ENCODE data around the gene FKBP14. TPM values are rescaled to one million over a fixed set of nuclear protein-coding genes. Genes with fewer than 3 reads are reported as not detected.

Gene FKBP14
- total and polyA plus RNA-seq, 2 donors: 2.6 to 4.5 TPM

DNA sequence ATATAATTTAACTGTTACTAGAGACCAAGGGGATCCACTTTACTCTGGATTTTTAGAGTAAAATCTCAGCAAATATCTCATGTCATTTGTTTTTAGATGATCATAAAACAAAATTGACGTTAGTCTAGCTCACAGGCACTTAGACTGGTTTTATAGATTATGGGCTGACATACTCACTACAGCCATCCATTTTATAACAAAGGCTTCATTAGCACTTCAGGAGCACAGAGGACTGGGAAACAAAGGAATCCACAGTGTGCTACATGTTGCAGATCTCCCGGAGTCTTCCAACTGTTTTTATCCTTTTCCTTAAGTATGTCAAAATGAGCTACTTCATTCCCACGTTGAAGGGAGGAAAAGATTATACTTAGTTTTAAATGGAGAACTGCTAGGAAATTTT, 21.0 kb downstream of the FKBP14 start:
- Histone ChIP-seq H3K4me3 (ENCODE audit: low read length in 2 of 2) (no peak overlapping the region), H3K4me1 (ENCODE audit: control insufficient read depth in 2 of 2, insufficient read depth in 2 of 2, low read length in 2 of 2) (no peaks in the 10 kb centered on the region), H3K27ac (ENCODE audit: low read depth in 1 of 2, low read length in 1 of 2) (no peak overlapping the region), H3K9me3 (ENCODE audit: control insufficient read depth in 2 of 2, insufficient read depth in 1 of 2, low read length in 1 of 2) (no peaks in the 10 kb centered on the region), H3K36me3 (ENCODE audit: control insufficient read depth in 2 of 2, insufficient read depth in 2 of 2, low read length in 1 of 2) (no peaks in the 10 kb centered on the region), H3K27me3 (ENCODE audit: control insufficient read depth in 2 of 2, insufficient read depth in 1 of 2, low read length in 1 of 2) (no peaks in the 10 kb centered on the region)
- 89% methylated on average over 3 of the region's 3 CpGs for WGBS
- no peak for DNase-seq (ENCODE audit: low read depth in 6 of 9, low spot score in 9 of 9)

DNA sequence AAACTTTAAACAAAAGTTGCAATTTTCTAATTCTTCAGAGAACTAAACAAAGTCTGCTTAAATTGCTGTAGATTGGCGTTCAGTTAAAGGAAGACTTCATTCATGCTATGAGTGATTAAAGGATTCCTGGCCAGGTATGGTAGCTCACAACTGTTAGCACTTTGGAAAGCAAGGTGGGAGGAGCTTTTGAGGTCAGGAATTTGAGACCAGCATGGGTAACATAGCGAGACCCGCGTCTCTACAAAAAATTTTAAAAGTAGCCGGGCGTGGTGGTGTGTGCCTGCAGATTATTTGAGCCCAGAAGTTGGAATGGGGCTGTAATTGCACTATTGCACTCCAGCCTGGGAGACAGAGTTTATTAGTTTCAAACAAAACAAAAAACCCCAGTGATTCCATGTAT, 23.4 kb downstream of the FKBP14 start:
- H3K9me3 ChIP-seq (ENCODE audit: control insufficient read depth in 2 of 2, insufficient read depth in 1 of 2, low read length in 1 of 2): no peaks in the 10 kb centered on the region
- 94% methylated on average over 6 of the region's 6 CpGs for WGBS
- no peak for DNase-seq (ENCODE audit: low read depth in 6 of 9, low spot score in 9 of 9)
- no peak overlapping the region for H3K27ac ChIP-seq (ENCODE audit: low read depth in 1 of 2, low read length in 1 of 2)
- no peaks in the 10 kb centered on the region for H3K4me1 ChIP-seq (ENCODE audit: control insufficient read depth in 2 of 2, insufficient read depth in 2 of 2, low read length in 2 of 2)
- no peaks in the 10 kb centered on the region for H3K27me3 ChIP-seq (ENCODE audit: control insufficient read depth in 2 of 2, insufficient read depth in 1 of 2, low read length in 1 of 2)
- no peaks in the 10 kb centered on the region for H3K36me3 ChIP-seq (ENCODE audit: control insufficient read depth in 2 of 2, insufficient read depth in 2 of 2, low read length in 1 of 2)
- H3K4me3 ChIP-seq (ENCODE audit: low read length in 2 of 2): no peak overlapping the region

DNA sequence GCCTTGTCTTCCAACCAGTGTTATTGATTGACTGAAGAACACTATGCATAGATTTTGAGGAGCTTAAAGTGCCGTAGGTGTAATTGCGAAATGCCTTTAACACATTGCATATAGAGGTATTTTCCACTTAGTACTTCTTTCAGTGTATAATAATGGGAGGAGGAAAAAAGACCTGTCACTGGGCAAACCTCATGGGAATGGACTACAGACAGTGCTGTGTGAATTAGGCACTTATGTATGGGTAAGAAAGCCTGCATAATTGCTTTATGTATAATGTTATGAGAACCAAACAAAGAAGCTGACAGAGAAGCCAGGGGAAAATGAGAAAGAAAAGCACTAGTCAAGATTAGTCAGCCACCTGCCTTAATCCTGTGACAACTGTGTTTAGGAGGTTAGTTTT, 24.5 kb downstream of the FKBP14 start:
- Histone ChIP-seq H3K27me3 (ENCODE audit: control insufficient read depth in 2 of 2, insufficient read depth in 1 of 2, low read length in 1 of 2) (no peaks in the 10 kb centered on the region), H3K27ac (ENCODE audit: low read depth in 1 of 2, low read length in 1 of 2) (no peak overlapping the region), H3K9me3 (ENCODE audit: control insufficient read depth in 2 of 2, insufficient read depth in 1 of 2, low read length in 1 of 2) (no peaks in the 10 kb centered on the region), H3K4me3 (ENCODE audit: low read length in 2 of 2) (no peak overlapping the region), H3K4me1 (ENCODE audit: control insufficient read depth in 2 of 2, insufficient read depth in 2 of 2, low read length in 2 of 2) (no peaks in the 10 kb centered on the region), H3K36me3 (ENCODE audit: control insufficient read depth in 2 of 2, insufficient read depth in 2 of 2, low read length in 1 of 2) (no peaks in the 10 kb centered on the region)
- 98% methylated on average over 2 of the region's 2 CpGs for WGBS
- DNase-seq (ENCODE audit: low read depth in 6 of 9, low spot score in 9 of 9): no peak

DNA sequence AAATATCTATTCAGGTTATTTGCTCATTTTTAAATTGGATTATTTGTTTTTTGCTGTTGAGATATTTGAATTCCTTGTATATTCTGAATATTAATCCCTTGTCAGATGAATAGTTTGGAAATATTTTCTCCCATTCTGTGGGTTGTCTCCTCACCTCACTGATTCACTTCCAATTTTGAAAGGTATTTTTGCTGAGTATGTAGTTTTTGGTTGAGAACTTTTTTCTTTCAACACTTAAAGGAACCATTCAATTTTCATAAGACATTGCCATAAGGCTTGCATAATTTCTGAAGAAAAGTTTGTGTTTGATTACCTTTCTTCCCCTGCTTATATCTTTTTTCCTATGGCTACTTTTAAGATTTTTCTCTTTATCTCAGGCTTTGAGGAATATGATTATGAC, 28.0 kb downstream of the FKBP14 start:
- no peak overlapping the region for H3K4me3 ChIP-seq (ENCODE audit: low read length in 2 of 2)
- H3K9me3 ChIP-seq (ENCODE audit: control insufficient read depth in 2 of 2, insufficient read depth in 1 of 2, low read length in 1 of 2): peaks cover 2 to 4% of the 10 kb centered on the region in 2 donors
- no peaks in the 10 kb centered on the region for H3K36me3 ChIP-seq (ENCODE audit: control insufficient read depth in 2 of 2, insufficient read depth in 2 of 2, low read length in 1 of 2)
- no peak overlapping the region for H3K27ac ChIP-seq (ENCODE audit: low read depth in 1 of 2, low read length in 1 of 2)
- DNase-seq (ENCODE audit: low read depth in 6 of 9, low spot score in 9 of 9): no peak
- no peaks in the 10 kb centered on the region for H3K27me3 ChIP-seq (ENCODE audit: control insufficient read depth in 2 of 2, insufficient read depth in 1 of 2, low read length in 1 of 2)
- no peaks in the 10 kb centered on the region for H3K4me1 ChIP-seq (ENCODE audit: control insufficient read depth in 2 of 2, insufficient read depth in 2 of 2, low read length in 2 of 2)

DNA sequence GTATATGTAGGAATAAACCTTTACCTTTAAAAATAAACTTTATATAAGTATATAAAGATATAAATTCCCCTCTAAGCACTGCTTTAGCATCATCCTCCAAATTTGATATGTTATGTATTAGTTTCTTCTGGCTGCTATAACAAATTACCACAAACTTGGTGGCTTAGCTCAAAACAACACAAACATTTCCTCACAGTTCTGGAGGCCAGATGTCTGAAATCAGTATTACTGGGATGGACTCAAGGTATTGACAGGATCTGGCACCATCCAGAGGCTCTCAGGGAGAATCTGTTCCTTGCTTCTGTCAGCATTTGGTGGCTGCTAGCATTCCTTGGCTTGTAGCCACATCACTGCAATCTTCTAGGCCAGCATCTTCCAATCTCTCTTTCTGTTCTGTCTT, 30.2 kb downstream of the FKBP14 start:
- Histone ChIP-seq H3K27ac (ENCODE audit: low read depth in 1 of 2, low read length in 1 of 2) (no peak overlapping the region), H3K9me3 (ENCODE audit: control insufficient read depth in 2 of 2, insufficient read depth in 1 of 2, low read length in 1 of 2) (peaks cover 2 to 7% of the 10 kb centered on the region in 2 donors), H3K4me1 (ENCODE audit: control insufficient read depth in 2 of 2, insufficient read depth in 2 of 2, low read length in 2 of 2) (no peaks in the 10 kb centered on the region), H3K4me3 (ENCODE audit: low read length in 2 of 2) (no peak overlapping the region), H3K36me3 (ENCODE audit: control insufficient read depth in 2 of 2, insufficient read depth in 2 of 2, low read length in 1 of 2) (no peaks in the 10 kb centered on the region), H3K27me3 (ENCODE audit: control insufficient read depth in 2 of 2, insufficient read depth in 1 of 2, low read length in 1 of 2) (no peaks in the 10 kb centered on the region)
- DNase-seq (ENCODE audit: low read depth in 6 of 9, low spot score in 9 of 9): no peak

DNA sequence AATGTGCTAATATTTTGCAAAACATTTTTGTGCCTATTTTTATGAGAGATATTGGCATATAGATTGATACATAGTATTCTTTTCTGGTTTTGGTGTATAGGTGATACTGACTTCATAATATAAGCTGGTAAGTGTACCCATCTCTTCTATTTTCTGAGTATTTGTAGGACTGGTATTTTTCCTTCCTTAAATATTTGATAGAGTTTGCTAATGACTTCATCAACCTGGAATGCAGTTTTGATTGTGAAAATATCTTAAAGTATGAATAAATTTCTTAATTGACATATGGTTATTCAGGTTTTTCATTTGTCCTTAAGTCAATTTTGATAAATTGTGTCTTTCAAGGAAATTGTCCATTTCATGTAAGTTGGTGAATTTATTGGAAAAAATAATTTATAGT, 30.9 kb downstream of the FKBP14 start:
- H3K4me3 ChIP-seq (ENCODE audit: low read length in 2 of 2): no peak overlapping the region
- no peaks in the 10 kb centered on the region for H3K36me3 ChIP-seq (ENCODE audit: control insufficient read depth in 2 of 2, insufficient read depth in 2 of 2, low read length in 1 of 2)
- no peaks in the 10 kb centered on the region for H3K27me3 ChIP-seq (ENCODE audit: control insufficient read depth in 2 of 2, insufficient read depth in 1 of 2, low read length in 1 of 2)
- H3K9me3 ChIP-seq (ENCODE audit: control insufficient read depth in 2 of 2, insufficient read depth in 1 of 2, low read length in 1 of 2): peaks cover 2 to 7% of the 10 kb centered on the region in 2 donors
- H3K27ac ChIP-seq (ENCODE audit: low read depth in 1 of 2, low read length in 1 of 2): no peak overlapping the region
- no peaks in the 10 kb centered on the region for H3K4me1 ChIP-seq (ENCODE audit: control insufficient read depth in 2 of 2, insufficient read depth in 2 of 2, low read length in 2 of 2)
- no peak for DNase-seq (ENCODE audit: low read depth in 6 of 9, low spot score in 9 of 9)

DNA sequence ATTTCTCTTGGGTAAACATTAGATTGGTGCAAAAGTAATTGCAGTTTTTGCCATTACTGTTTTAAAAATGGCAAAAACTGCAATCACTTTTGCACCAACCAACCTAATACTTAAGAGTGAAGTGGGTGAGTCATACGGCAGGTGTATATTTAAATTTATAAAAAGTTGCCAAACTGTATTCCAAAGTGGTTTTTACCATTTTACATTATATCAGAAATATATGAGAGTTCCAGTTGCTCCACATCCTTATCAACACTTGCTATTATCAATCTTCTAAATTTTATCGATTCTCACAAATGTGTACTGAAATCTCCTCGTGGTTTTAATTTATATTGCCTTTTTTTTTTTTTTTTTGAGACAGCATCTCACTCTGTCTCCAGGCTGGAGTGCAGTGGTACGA, 33.4 kb downstream of the FKBP14 start:
- no peak overlapping the region for H3K27ac ChIP-seq (ENCODE audit: low read depth in 1 of 2, low read length in 1 of 2)
- WGBS: 99% methylated on average over 4 of the region's 4 CpGs
- peaks cover 2 to 7% of the 10 kb centered on the region in 2 donors for H3K9me3 ChIP-seq (ENCODE audit: control insufficient read depth in 2 of 2, insufficient read depth in 1 of 2, low read length in 1 of 2)
- H3K4me1 ChIP-seq (ENCODE audit: control insufficient read depth in 2 of 2, insufficient read depth in 2 of 2, low read length in 2 of 2): peaks cover 0 to 10% of the 10 kb centered on the region in 2 donors
- no peaks in the 10 kb centered on the region for H3K36me3 ChIP-seq (ENCODE audit: control insufficient read depth in 2 of 2, insufficient read depth in 2 of 2, low read length in 1 of 2)
- DNase-seq (ENCODE audit: low read depth in 6 of 9, low spot score in 9 of 9): no peak
- no peak overlapping the region for H3K4me3 ChIP-seq (ENCODE audit: low read length in 2 of 2)
- peaks cover 0 to 3% of the 10 kb centered on the region in 2 donors for H3K27me3 ChIP-seq (ENCODE audit: control insufficient read depth in 2 of 2, insufficient read depth in 1 of 2, low read length in 1 of 2)

DNA sequence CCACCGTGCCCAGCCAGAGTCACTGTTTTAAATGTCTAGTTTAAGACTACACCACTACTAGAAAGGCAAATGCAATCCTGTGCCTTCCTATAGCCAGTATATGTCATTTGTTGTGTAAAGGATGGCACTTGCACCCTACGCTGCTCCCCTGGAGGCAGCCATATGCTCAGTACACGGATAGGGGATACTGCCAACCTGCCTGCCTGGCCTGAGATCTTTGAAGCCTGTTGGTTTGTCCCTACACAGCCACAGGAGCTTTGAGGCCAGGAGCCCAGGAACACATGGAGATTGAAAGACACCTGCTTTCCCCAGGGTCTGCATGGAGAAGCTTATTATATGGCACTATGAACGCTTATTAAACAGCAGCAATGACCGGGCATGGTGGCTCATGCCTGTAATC, 34.6 kb downstream of the FKBP14 start:
- Histone ChIP-seq H3K9me3 (ENCODE audit: control insufficient read depth in 2 of 2, insufficient read depth in 1 of 2, low read length in 1 of 2) (peaks cover 2 to 7% of the 10 kb centered on the region in 2 donors), H3K4me1 (ENCODE audit: control insufficient read depth in 2 of 2, insufficient read depth in 2 of 2, low read length in 2 of 2) (peaks cover 8 to 19% of the 10 kb centered on the region in 2 donors), H3K4me3 (ENCODE audit: low read length in 2 of 2) (no peak overlapping the region), H3K27ac (ENCODE audit: low read depth in 1 of 2, low read length in 1 of 2) (no peak overlapping the region), H3K36me3 (ENCODE audit: control insufficient read depth in 2 of 2, insufficient read depth in 2 of 2, low read length in 1 of 2) (no peaks in the 10 kb centered on the region), H3K27me3 (ENCODE audit: control insufficient read depth in 2 of 2, insufficient read depth in 1 of 2, low read length in 1 of 2) (peaks cover 0 to 3% of the 10 kb centered on the region in 2 donors)
- 99% methylated on average over 5 of the region's 5 CpGs for WGBS
- DNase-seq (ENCODE audit: low read depth in 6 of 9, low spot score in 9 of 9): no peak

DNA sequence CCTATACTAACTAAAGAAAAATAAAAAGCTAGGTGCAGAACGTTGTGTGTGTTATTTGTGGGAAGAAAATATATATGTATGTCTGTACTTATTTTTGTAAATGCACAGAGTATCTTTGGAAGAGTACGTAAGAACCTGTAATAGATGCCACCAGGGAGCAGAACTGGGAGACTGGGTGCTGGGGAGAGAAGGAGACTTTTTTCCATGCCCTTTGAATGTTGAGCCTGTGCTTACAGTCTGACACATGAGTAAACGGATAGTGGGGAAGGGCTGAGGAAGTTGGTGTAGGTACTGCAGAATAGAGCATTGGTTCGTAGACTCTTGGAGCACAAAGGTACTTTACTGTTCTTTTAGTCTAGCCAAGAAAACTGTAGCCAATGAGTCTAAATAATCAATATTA, 35.6 kb downstream of the FKBP14 start:
- Histone ChIP-seq H3K9me3 (ENCODE audit: control insufficient read depth in 2 of 2, insufficient read depth in 1 of 2, low read length in 1 of 2) (peaks cover 0 to 4% of the 10 kb centered on the region in 2 donors), H3K4me1 (ENCODE audit: control insufficient read depth in 2 of 2, insufficient read depth in 2 of 2, low read length in 2 of 2) (peaks cover 9 to 20% of the 10 kb centered on the region in 2 donors), H3K36me3 (ENCODE audit: control insufficient read depth in 2 of 2, insufficient read depth in 2 of 2, low read length in 1 of 2) (no peaks in the 10 kb centered on the region), H3K27me3 (ENCODE audit: control insufficient read depth in 2 of 2, insufficient read depth in 1 of 2, low read length in 1 of 2) (peaks cover 0 to 3% of the 10 kb centered on the region in 2 donors), H3K27ac (ENCODE audit: low read depth in 1 of 2, low read length in 1 of 2) (no peak overlapping the region), H3K4me3 (ENCODE audit: low read length in 2 of 2) (no peak overlapping the region)
- no peak for DNase-seq (ENCODE audit: low read depth in 6 of 9, low spot score in 9 of 9)
- 93% methylated on average over 4 of the region's 4 CpGs for WGBS

All from thymus (tissue), 11 donors.